ENCODE results near the gene CDH4.

CDH4 gene

GRCh38 chr20:61668771-61669503 is 416.9 kb downstream of the CDH4 start:
- H3K36me3 ChIP-seq (ENCODE audit: control insufficient read depth in 5 of 5, insufficient read depth in 5 of 5, low read length in 5 of 5), result no peaks in the 10 kb centered on the region
- no peak overlapping the region for H3K27ac ChIP-seq (ENCODE audit: low read depth, low read length)
- H3K27me3 ChIP-seq (ENCODE audit: control insufficient read depth in 5 of 5, insufficient read depth in 4 of 5, low read length in 5 of 5), result peaks cover 6 to 29% (median 17%) of the 10 kb centered on the region in 5 donors
- no peak overlapping the region for H3K4me3 ChIP-seq (ENCODE audit: low read depth in 1 of 5, low read length in 5 of 5)
- peaks cover 0 to 6% (median 0%) of the 10 kb centered on the region in 5 donors for H3K9me3 ChIP-seq (ENCODE audit: control insufficient read depth in 5 of 5, low read length in 5 of 5)
- no peaks in the 10 kb centered on the region for H3K4me1 ChIP-seq (ENCODE audit: control insufficient read depth in 5 of 5, insufficient read depth in 5 of 5, low read length in 5 of 5)
- no peak overlapping the region for H3K9ac ChIP-seq (ENCODE audit: low read length in 5 of 5)

- Histone ChIP-seq H3K4me1 (ENCODE audit: control insufficient read depth in 5 of 5, insufficient read depth in 5 of 5, low read length in 5 of 5) (no peaks in the 10 kb centered on the region), H3K9ac (ENCODE audit: low read length in 5 of 5) (no peak overlapping the region), H3K9me3 (ENCODE audit: control insufficient read depth in 5 of 5, low read length in 5 of 5) (peaks cover 0 to 6% (median 0%) of the 10 kb centered on the region in 5 donors), H3K36me3 (ENCODE audit: control insufficient read depth in 5 of 5, insufficient read depth in 5 of 5, low read length in 5 of 5) (no peaks in the 10 kb centered on the region), H3K27me3 (ENCODE audit: control insufficient read depth in 5 of 5, insufficient read depth in 4 of 5, low read length in 5 of 5) (peaks cover 6 to 29% (median 15%) of the 10 kb centered on the region in 5 donors), H3K27ac (ENCODE audit: low read depth, low read length) (no peak overlapping the region), H3K4me3 (ENCODE audit: low read depth in 1 of 5, low read length in 5 of 5) (no peak overlapping the region)
These were observed 418.2 kb downstream of the CDH4 start for GRCh38 chr20:61670274-61670673.

GRCh38 chr20:61671559-61671958 is 419.5 kb downstream of the CDH4 start:
- H3K9ac ChIP-seq (ENCODE audit: low read length in 5 of 5), result no peak overlapping the region
- peaks cover 0 to 6% (median 0%) of the 10 kb centered on the region in 5 donors for H3K9me3 ChIP-seq (ENCODE audit: control insufficient read depth in 5 of 5, low read length in 5 of 5)
- H3K36me3 ChIP-seq (ENCODE audit: control insufficient read depth in 5 of 5, insufficient read depth in 5 of 5, low read length in 5 of 5), result no peaks in the 10 kb centered on the region
- H3K4me1 ChIP-seq (ENCODE audit: control insufficient read depth in 5 of 5, insufficient read depth in 5 of 5, low read length in 5 of 5), result no peaks in the 10 kb centered on the region
- H3K27me3 ChIP-seq (ENCODE audit: control insufficient read depth in 5 of 5, insufficient read depth in 4 of 5, low read length in 5 of 5), result peaks cover 6 to 19% (median 12%) of the 10 kb centered on the region in 5 donors
- no peak overlapping the region for H3K4me3 ChIP-seq (ENCODE audit: low read depth in 1 of 5, low read length in 5 of 5)
- no peak overlapping the region for H3K27ac ChIP-seq (ENCODE audit: low read depth, low read length)

GRCh38 chr20:61673152-61673847 is 421.2 kb downstream of the CDH4 start:
- no peak overlapping the region for H3K27ac ChIP-seq (ENCODE audit: low read depth, low read length)
- no peaks in the 10 kb centered on the region for H3K36me3 ChIP-seq (ENCODE audit: control insufficient read depth in 5 of 5, insufficient read depth in 5 of 5, low read length in 5 of 5)

GRCh38 chr20:61674121-61674520 is 422.1 kb downstream of the CDH4 start:
- Histone ChIP-seq H3K4me3 (ENCODE audit: low read depth in 1 of 5, low read length in 5 of 5) (no peak overlapping the region), H3K36me3 (ENCODE audit: control insufficient read depth in 5 of 5, insufficient read depth in 5 of 5, low read length in 5 of 5) (no peaks in the 10 kb centered on the region), H3K27me3 (ENCODE audit: control insufficient read depth in 5 of 5, insufficient read depth in 4 of 5, low read length in 5 of 5) (peaks cover 2 to 6% (median 4%) of the 10 kb centered on the region in 5 donors), H3K9ac (ENCODE audit: low read length in 5 of 5) (no peak overlapping the region), H3K27ac (ENCODE audit: low read depth, low read length) (no peak overlapping the region), H3K9me3 (ENCODE audit: control insufficient read depth in 5 of 5, low read length in 5 of 5) (peaks cover 0 to 6% (median 0%) of the 10 kb centered on the region in 5 donors), H3K4me1 (ENCODE audit: control insufficient read depth in 5 of 5, insufficient read depth in 5 of 5, low read length in 5 of 5) (no peaks in the 10 kb centered on the region)

More at GRCh38 chr20:61673152-61673847, 421.2 kb downstream of the CDH4 start:
- Histone ChIP-seq H3K9me3 (ENCODE audit: control insufficient read depth in 5 of 5, low read length in 5 of 5) (peaks cover 0 to 6% (median 0%) of the 10 kb centered on the region in 5 donors), H3K4me3 (ENCODE audit: low read depth in 1 of 5, low read length in 5 of 5) (no peak overlapping the region), H3K4me1 (ENCODE audit: control insufficient read depth in 5 of 5, insufficient read depth in 5 of 5, low read length in 5 of 5) (no peaks in the 10 kb centered on the region), H3K27me3 (ENCODE audit: control insufficient read depth in 5 of 5, insufficient read depth in 4 of 5, low read length in 5 of 5) (peaks cover 3 to 6% (median 4%) of the 10 kb centered on the region in 5 donors), H3K9ac (ENCODE audit: low read length in 5 of 5) (no peak overlapping the region)

GRCh38 chr20:61674688-61675087 is 422.6 kb downstream of the CDH4 start:
- H3K9ac ChIP-seq (ENCODE audit: low read length in 5 of 5), result no peak overlapping the region
- H3K36me3 ChIP-seq (ENCODE audit: control insufficient read depth in 5 of 5, insufficient read depth in 5 of 5, low read length in 5 of 5), result no peaks in the 10 kb centered on the region
- peaks cover 0 to 6% (median 0%) of the 10 kb centered on the region in 5 donors for H3K9me3 ChIP-seq (ENCODE audit: control insufficient read depth in 5 of 5, low read length in 5 of 5)
- H3K4me3 ChIP-seq (ENCODE audit: low read depth in 1 of 5, low read length in 5 of 5), result no peak overlapping the region
- no peaks in the 10 kb centered on the region for H3K4me1 ChIP-seq (ENCODE audit: control insufficient read depth in 5 of 5, insufficient read depth in 5 of 5, low read length in 5 of 5)
- peaks cover 3 to 6% (median 4%) of the 10 kb centered on the region in 5 donors for H3K27me3 ChIP-seq (ENCODE audit: control insufficient read depth in 5 of 5, insufficient read depth in 4 of 5, low read length in 5 of 5)
- no peak overlapping the region for H3K27ac ChIP-seq (ENCODE audit: low read depth, low read length)

- Histone ChIP-seq H3K27ac (ENCODE audit: low read depth, low read length) (no peak overlapping the region), H3K4me1 (ENCODE audit: control insufficient read depth in 5 of 5, insufficient read depth in 5 of 5, low read length in 5 of 5) (no peaks in the 10 kb centered on the region), H3K27me3 (ENCODE audit: control insufficient read depth in 5 of 5, insufficient read depth in 4 of 5, low read length in 5 of 5) (peaks cover 0 to 17% (median 4%) of the 10 kb centered on the region in 5 donors)
These were observed 425.9 kb downstream of the CDH4 start for GRCh38 chr20:61677928-61678327.

GRCh38 chr20:61678437-61678836 is 426.4 kb downstream of the CDH4 start:
- peaks cover 0 to 22% (median 7%) of the 10 kb centered on the region in 5 donors for H3K27me3 ChIP-seq (ENCODE audit: control insufficient read depth in 5 of 5, insufficient read depth in 4 of 5, low read length in 5 of 5)
- no peak overlapping the region for H3K27ac ChIP-seq (ENCODE audit: low read depth, low read length)
- H3K4me3 ChIP-seq (ENCODE audit: low read depth in 1 of 5, low read length in 5 of 5), result no peak overlapping the region
- H3K9ac ChIP-seq (ENCODE audit: low read length in 5 of 5), result no peak overlapping the region
- H3K36me3 ChIP-seq (ENCODE audit: control insufficient read depth in 5 of 5, insufficient read depth in 5 of 5, low read length in 5 of 5), result no peaks in the 10 kb centered on the region
- H3K9me3 ChIP-seq (ENCODE audit: control insufficient read depth in 5 of 5, low read length in 5 of 5), result no peaks in the 10 kb centered on the region
- no peaks in the 10 kb centered on the region for H3K4me1 ChIP-seq (ENCODE audit: control insufficient read depth in 5 of 5, insufficient read depth in 5 of 5, low read length in 5 of 5)

More at GRCh38 chr20:61677928-61678327, 425.9 kb downstream of the CDH4 start:
- Histone ChIP-seq H3K4me3 (ENCODE audit: low read depth in 1 of 5, low read length in 5 of 5) (no peak overlapping the region), H3K9ac (ENCODE audit: low read length in 5 of 5) (no peak overlapping the region), H3K36me3 (ENCODE audit: control insufficient read depth in 5 of 5, insufficient read depth in 5 of 5, low read length in 5 of 5) (no peaks in the 10 kb centered on the region), H3K9me3 (ENCODE audit: control insufficient read depth in 5 of 5, low read length in 5 of 5) (no peaks in the 10 kb centered on the region)

GRCh38 chr20:61679473-61679872 is 427.4 kb downstream of the CDH4 start:
- Histone ChIP-seq H3K9me3 (ENCODE audit: control insufficient read depth in 5 of 5, low read length in 5 of 5) (no peaks in the 10 kb centered on the region), H3K27me3 (ENCODE audit: control insufficient read depth in 5 of 5, insufficient read depth in 4 of 5, low read length in 5 of 5) (peaks cover 0 to 25% (median 11%) of the 10 kb centered on the region in 5 donors), H3K36me3 (ENCODE audit: control insufficient read depth in 5 of 5, insufficient read depth in 5 of 5, low read length in 5 of 5) (no peaks in the 10 kb centered on the region), H3K4me3 (ENCODE audit: low read depth in 1 of 5, low read length in 5 of 5) (no peak overlapping the region), H3K9ac (ENCODE audit: low read length in 5 of 5) (no peak overlapping the region), H3K4me1 (ENCODE audit: control insufficient read depth in 5 of 5, insufficient read depth in 5 of 5, low read length in 5 of 5) (no peaks in the 10 kb centered on the region), H3K27ac (ENCODE audit: low read depth, low read length) (no peak overlapping the region)

- Histone ChIP-seq H3K4me3 (ENCODE audit: low read depth in 1 of 5, low read length in 5 of 5) (no peak overlapping the region), H3K27ac (ENCODE audit: low read depth, low read length) (no peak overlapping the region), H3K27me3 (ENCODE audit: control insufficient read depth in 5 of 5, insufficient read depth in 4 of 5, low read length in 5 of 5) (peaks cover 0 to 28% (median 11%) of the 10 kb centered on the region in 5 donors)
These were observed 428.0 kb downstream of the CDH4 start for GRCh38 chr20:61680096-61680495.

More at GRCh38 chr20:61680096-61680495, 428.0 kb downstream of the CDH4 start:
- Histone ChIP-seq H3K36me3 (ENCODE audit: control insufficient read depth in 5 of 5, insufficient read depth in 5 of 5, low read length in 5 of 5) (no peaks in the 10 kb centered on the region), H3K9ac (ENCODE audit: low read length in 5 of 5) (no peak overlapping the region), H3K9me3 (ENCODE audit: control insufficient read depth in 5 of 5, low read length in 5 of 5) (no peaks in the 10 kb centered on the region), H3K4me1 (ENCODE audit: control insufficient read depth in 5 of 5, insufficient read depth in 5 of 5, low read length in 5 of 5) (no peaks in the 10 kb centered on the region)

Data from subcutaneous abdominal adipose tissue (tissue), 5 donors.